B cell (primary cell): ENCODE data around the gene NUP93. TPM values are rescaled to one million over a fixed set of nuclear protein-coding genes. Genes with fewer than 3 reads are reported as not detected.

Experiments
- ATAC-seq: fragments of 200-7000 bp; cut with Tn5 transposase; one replicate; pipeline ENCODE4 v1.10.0; 2021; ENCODE audit warnings: low read depth, mild to moderate bottlenecking, moderate number of reproducible peaks, moderate library complexity
- CTCF ChIA-PET: fragments of 350-600 bp; sonication (Branson Sonifier 250); formaldehyde crosslinking; loops from one replicate; lab custom pipeline; 2021; ENCODE audit warnings: antibody characterized with exemption, inconsistent platforms; lab: Charles Lee
- POLR2A ChIA-PET: fragments of 350-600 bp; sonication (Branson Sonifier 250); formaldehyde crosslinking; loops from one replicate; lab custom pipeline; 2021; ENCODE audit warnings: antibody characterized with exemption; lab: Charles Lee
- DNase-seq: peaks from one replicate; pipeline ENCODE4 v3.0.0; 2013
- H2AFZ ChIP-seq: 2 replicates; pipeline ENCODE4 v1.6.1; 2012; ENCODE audit warnings: mild to moderate bottlenecking, low read depth, low read length; ENCODE audit not compliant: insufficient read depth, poor library complexity, severe bottlenecking
- H3K27ac ChIP-seq, 2 donors: 1 replicate in 1 of 2; 2 replicates in 1 of 2; pipeline ENCODE4 v1.5.1; 2012 to 2013; ENCODE audit warnings: low read length in 2 of 2, mild to moderate bottlenecking in 2 of 2, moderate library complexity in 1 of 2
- H3K27me3 ChIP-seq, 4 experiments: fragments of 200-600 bp in 1 of 4; sonication (generic) in 1 of 4; replicated peaks in 1 of 4; 1 replicate in 2 of 4; 2 replicates in 2 of 4; pipeline versions ENCODE4 v1.6.1 to v1.7.0; 2013 to 2016; ENCODE audit warnings: low read length in 3 of 4, mild to moderate bottlenecking in 2 of 4, mixed read lengths in 1 of 4, moderate library complexity in 1 of 4; ENCODE audit not compliant: insufficient read depth in 4 of 4, control insufficient read depth in 3 of 4; ENCODE audit errors: control extremely low read depth in 1 of 4
- H3K36me3 ChIP-seq, 2 experiments: replicated peaks in 1 of 2; 1 replicate in 1 of 2; 2 replicates in 1 of 2; pipeline versions ENCODE4 v1.6.1 to v1.7.1; 2013; ENCODE audit warnings: low read length in 1 of 2; ENCODE audit not compliant: insufficient read depth in 2 of 2, control insufficient read depth in 1 of 2; ENCODE audit errors: control extremely low read depth in 1 of 2, extremely low read depth in 1 of 2
- H3K4me1 ChIP-seq, 2 donors: fragments of 200-600 bp in 1 of 2; sonication (generic) in 1 of 2; 1 replicate in 1 of 2; 2 replicates in 1 of 2; pipeline versions ENCODE4 v1.5.1 to v1.6.1; 2013 to 2017; ENCODE audit warnings: low read length in 2 of 2; ENCODE audit not compliant: control insufficient read depth in 2 of 2, insufficient read depth in 2 of 2
- H3K4me2 ChIP-seq: replicated peaks from 2 replicates; pipeline ENCODE3; 2012; ENCODE audit warnings: mild to moderate bottlenecking, low read depth, low read length; ENCODE audit not compliant: poor library complexity, severe bottlenecking
- H3K4me3 ChIP-seq, 5 experiments: fragments of 200-600 bp in 1 of 5; sonication (generic) in 1 of 5; 1 replicate in 3 of 5; 2 replicates in 2 of 5; pipeline versions ENCODE4 v1.5.1 to v1.7.0; 2011 to 2016; ENCODE audit warnings: low read length in 4 of 5, mild to moderate bottlenecking in 4 of 5, low read depth in 2 of 5, control low read depth in 1 of 5, moderate library complexity in 1 of 5; ENCODE audit not compliant: insufficient read depth in 1 of 5; ENCODE audit errors: control extremely low read depth in 1 of 5, extremely low read depth in 1 of 5
- H3K79me2 ChIP-seq: fragments of 200-600 bp; sonication (generic); one replicate; pipeline ENCODE4 v1.6.0; 2016; ENCODE audit warnings: low read length; ENCODE audit not compliant: control insufficient read depth, insufficient read depth
- H3K9ac ChIP-seq: fragments of 200-600 bp; sonication (generic); 2 replicates; pipeline ENCODE4 v1.6.1; 2017; ENCODE audit warnings: mild to moderate bottlenecking, low read length, moderate library complexity
- H3K9me3 ChIP-seq, 3 donors: one replicate each; pipeline versions ENCODE4 v1.6.1 to v1.7.1; 2013; ENCODE audit warnings: low read length in 2 of 3; ENCODE audit not compliant: control insufficient read depth in 2 of 3, insufficient read depth in 1 of 3; ENCODE audit errors: control extremely low read depth in 1 of 3
- H4K20me1 ChIP-seq: 2 replicates; pipeline ENCODE4 v1.6.0; 2012; ENCODE audit warnings: mild to moderate bottlenecking, low read length; ENCODE audit not compliant: insufficient read depth, control insufficient read depth, poor library complexity, severe bottlenecking
- H3K27ac Mint-ChIP-seq: one replicate; pipeline ENCODE4 v1.8.0; 2021; ENCODE audit warnings: mixed read lengths
- H3K27me3 Mint-ChIP-seq: one replicate; pipeline ENCODE4 v1.8.0; 2021; ENCODE audit warnings: mixed read lengths
- H3K4me1 Mint-ChIP-seq: one replicate; pipeline ENCODE4 v1.8.0; 2021; ENCODE audit warnings: mixed read lengths
- H3K4me3 Mint-ChIP-seq: one replicate; pipeline ENCODE4 v1.8.0; 2021; ENCODE audit warnings: mixed read lengths
- H3K9me3 Mint-ChIP-seq: one replicate; pipeline ENCODE4 v1.8.0; 2022; ENCODE audit warnings: mixed read lengths; ENCODE audit not compliant: insufficient read depth
- CTCF ChIP-seq: fragments of 200-600 bp; IDR thresholded peaks from one replicate; pipeline ENCODE4 v1.8.0; 2022; ENCODE audit warnings: antibody characterized with exemption, mild to moderate bottlenecking
- EZH2 ChIP-seq: IDR thresholded peaks from 2 replicates; pipeline ENCODE4 v1.6.1; 2012; ENCODE audit warnings: borderline replicate concordance, low read depth, mild to moderate bottlenecking, moderate library complexity, low read length; ENCODE audit not compliant: insufficient read depth, poor library complexity, severe bottlenecking
- WGBS: methylation state at CpG from one replicate; pipeline ENCODE4 v1.1.5; 2013; ENCODE audit warnings: missing lambda C conversion rate; ENCODE audit not compliant: insufficient coverage; 5-methylcytosine and 5-hydroxymethylcytosine counted together
- intact Hi-C: fragments of 100-400 bp; cut with micrococcal nuclease; formaldehyde crosslinking; loops from one replicate; pipeline ENCODE4 v1.10.0; 2022
- polyA plus RNA-seq: library from polyadenylated mRNA; depleted of rRNA; stranded (reverse); fragments of >200 nt; gene quantifications from 2 replicates; pipeline ENCODE4 v1.2.3, GENCODE V29; 2012
- total RNA-seq, 2 donors: library from RNA; stranded (reverse); fragments of 120-200 nt in 1 of 2; gene quantifications; 1 replicate in 1 of 2; 2 replicates in 1 of 2; pipeline versions ENCODE4 v1.2.3 to v1.2.4, GENCODE V29; 2013 to 2022

The NUP93 gene
- total and polyA plus RNA-seq, 2 donors (not counting 1 experiment from before 2014, with no cell fraction given): 23.6 to 64.6 TPM

GRCh38 chr16:56897026-56897799 is 167.3 kb downstream of the NUP93 start:
- no peak for ATAC-seq
- no peak overlapping the region for H3K4me3 Mint-ChIP-seq
- ChIA-PET POLR2A (no interaction called here), CTCF (interaction anchor here (0.7 kb wide), 1 partner anchor 520 kb away, joined by 3 read pairs; no protein-coding TSS in a partner anchor)
- TF ChIP-seq EZH2: no peak
- TF ChIP-seq CTCF: no peak
- H3K9ac ChIP-seq: no peak overlapping the region
- no peaks in the 10 kb centered on the region for H3K27me3 Mint-ChIP-seq
- H3K9me3 Mint-ChIP-seq: no peaks in the 10 kb centered on the region
- H3K27ac Mint-ChIP-seq: peak overlapping the region; percentile 17
- no peak overlapping the region for H2AFZ ChIP-seq
- H3K9me3 ChIP-seq: no peaks in the 10 kb centered on the region
- H3K4me2 ChIP-seq: no peak overlapping the region
- H4K20me1 ChIP-seq: no peaks in the 10 kb centered on the region
- no peak for DNase-seq
- H3K36me3 ChIP-seq: no peaks in the 10 kb centered on the region
- H3K4me3 ChIP-seq: no peak overlapping the region
- intact Hi-C loops: no loop called here
- no peaks in the 10 kb centered on the region for H3K79me2 ChIP-seq
- H3K27me3 ChIP-seq: no peaks in the 10 kb centered on the region
- peaks cover 12 to 24% of the 10 kb centered on the region in 2 donors for H3K4me1 ChIP-seq
- H3K4me1 Mint-ChIP-seq: peaks cover 41% of the 10 kb centered on the region
- 83% methylated on average over 5 of the region's 8 CpGs for WGBS
- no peak overlapping the region for H3K27ac ChIP-seq

- no peak overlapping the region for H3K4me3 ChIP-seq
- no peaks in the 10 kb centered on the region for H3K36me3 ChIP-seq
- POLR2A ChIA-PET: no interaction called here
- H3K9me3 ChIP-seq: no peaks in the 10 kb centered on the region
- peak overlapping the region; percentile 64 for H3K4me3 Mint-ChIP-seq
- no peaks in the 10 kb centered on the region for H4K20me1 ChIP-seq
- TF ChIP-seq EZH2 (no peak), CTCF (no peak)
- H3K27me3 Mint-ChIP-seq: no peaks in the 10 kb centered on the region
- ATAC-seq (peak; percentile 17), DNase-seq (no peak)
- H3K9ac ChIP-seq: no peak overlapping the region
- H3K4me2 ChIP-seq: no peak overlapping the region
- WGBS: no CpG with 5 or more reads among the region's 8 CpGs
- no peaks in the 10 kb centered on the region for H3K79me2 ChIP-seq
- H3K27ac ChIP-seq: no peak overlapping the region
- intact Hi-C loops: no loop called here
- no peaks in the 10 kb centered on the region for H3K27me3 ChIP-seq
- H3K27ac Mint-ChIP-seq: peak overlapping the region; percentile 50
- no peak overlapping the region for H2AFZ ChIP-seq
- H3K4me1 ChIP-seq: peaks cover 12 to 25% of the 10 kb centered on the region in 2 donors
- CTCF ChIA-PET: no interaction called here
- no peaks in the 10 kb centered on the region for H3K9me3 Mint-ChIP-seq
- H3K4me1 Mint-ChIP-seq: peaks cover 41% of the 10 kb centered on the region
These were observed 168.9 kb downstream of the NUP93 start for GRCh38 chr16:56898847-56899246.
